ENCODE results near the gene FAM124B.

FAM124B gene

DNA sequence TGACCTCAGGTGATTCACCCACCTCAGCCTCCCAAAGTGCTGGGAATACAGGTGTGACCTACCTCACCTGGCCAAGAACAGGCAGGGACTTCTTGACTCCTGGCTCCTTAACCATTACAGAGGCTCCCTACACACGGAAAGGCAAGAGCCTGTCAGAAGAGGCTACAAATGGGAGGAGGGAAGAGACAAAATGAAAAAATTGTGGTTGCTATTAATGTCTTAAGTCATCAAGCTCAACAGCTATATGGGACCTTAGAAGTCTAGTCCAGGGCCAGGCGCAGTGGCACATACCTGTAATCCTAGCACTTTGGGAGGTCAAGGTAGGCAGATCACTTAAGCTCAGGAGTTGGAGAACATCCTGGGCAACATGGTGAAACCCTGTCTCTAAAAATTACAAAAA is 11.5 kb upstream of the FAM124B start:
- no peak overlapping the region for H3K27ac ChIP-seq
- TF ChIP-seq, protein P1, sequence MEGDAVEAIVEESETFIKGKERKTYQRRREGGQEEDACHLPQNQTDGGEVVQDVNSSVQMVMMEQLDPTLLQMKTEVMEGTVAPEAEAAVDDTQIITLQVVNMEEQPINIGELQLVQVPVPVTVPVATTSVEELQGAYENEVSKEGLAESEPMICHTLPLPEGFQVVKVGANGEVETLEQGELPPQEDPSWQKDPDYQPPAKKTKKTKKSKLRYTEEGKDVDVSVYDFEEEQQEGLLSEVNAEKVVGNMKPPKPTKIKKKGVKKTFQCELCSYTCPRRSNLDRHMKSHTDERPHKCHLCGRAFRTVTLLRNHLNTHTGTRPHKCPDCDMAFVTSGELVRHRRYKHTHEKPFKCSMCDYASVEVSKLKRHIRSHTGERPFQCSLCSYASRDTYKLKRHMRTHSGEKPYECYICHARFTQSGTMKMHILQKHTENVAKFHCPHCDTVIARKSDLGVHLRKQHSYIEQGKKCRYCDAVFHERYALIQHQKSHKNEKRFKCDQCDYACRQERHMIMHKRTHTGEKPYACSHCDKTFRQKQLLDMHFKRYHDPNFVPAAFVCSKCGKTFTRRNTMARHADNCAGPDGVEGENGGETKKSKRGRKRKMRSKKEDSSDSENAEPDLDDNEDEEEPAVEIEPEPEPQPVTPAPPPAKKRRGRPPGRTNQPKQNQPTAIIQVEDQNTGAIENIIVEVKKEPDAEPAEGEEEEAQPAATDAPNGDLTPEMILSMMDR (IDR thresholded peaks at IDR 0.05): no peak
- TF ChIP-seq ZFX (IDR thresholded peaks at IDR 0.05; ENCODE audit: borderline replicate concordance): no peak

GRCh38 chr2:224412141-224413015 is 10.5 kb upstream of the FAM124B start:
- H3K27ac ChIP-seq: no peak overlapping the region
- no peak for TF ChIP-seq ZFX (IDR thresholded peaks at IDR 0.05; ENCODE audit: borderline replicate concordance)
- TF ChIP-seq, protein P1 (IDR thresholded peaks at IDR 0.05): no peak

- TF ChIP-seq ZFX (IDR thresholded peaks at IDR 0.05; ENCODE audit: borderline replicate concordance): no peak
- TF ChIP-seq, protein P1 (IDR thresholded peaks at IDR 0.05): no peak
These were observed 9.1 kb upstream of the FAM124B start for GRCh38 chr2:224410946-224411561.

GRCh38 chr2:224408676-224409075 is 6.8 kb upstream of the FAM124B start:
- no peak for TF ChIP-seq ZFX (IDR thresholded peaks at IDR 0.05; ENCODE audit: borderline replicate concordance)
- TF ChIP-seq, protein P1 (IDR thresholded peaks at IDR 0.05): no peak
- H3K27ac ChIP-seq: no peak overlapping the region

More at GRCh38 chr2:224410946-224411561, 9.1 kb upstream of the FAM124B start:
- no peak overlapping the region for H3K27ac ChIP-seq

GRCh38 chr2:224407241-224407701 is 5.4 kb upstream of the FAM124B start:
- no peak for TF ChIP-seq ZFX (IDR thresholded peaks at IDR 0.05; ENCODE audit: borderline replicate concordance)
- TF ChIP-seq, protein P1 (IDR thresholded peaks at IDR 0.05): no peak

DNA sequence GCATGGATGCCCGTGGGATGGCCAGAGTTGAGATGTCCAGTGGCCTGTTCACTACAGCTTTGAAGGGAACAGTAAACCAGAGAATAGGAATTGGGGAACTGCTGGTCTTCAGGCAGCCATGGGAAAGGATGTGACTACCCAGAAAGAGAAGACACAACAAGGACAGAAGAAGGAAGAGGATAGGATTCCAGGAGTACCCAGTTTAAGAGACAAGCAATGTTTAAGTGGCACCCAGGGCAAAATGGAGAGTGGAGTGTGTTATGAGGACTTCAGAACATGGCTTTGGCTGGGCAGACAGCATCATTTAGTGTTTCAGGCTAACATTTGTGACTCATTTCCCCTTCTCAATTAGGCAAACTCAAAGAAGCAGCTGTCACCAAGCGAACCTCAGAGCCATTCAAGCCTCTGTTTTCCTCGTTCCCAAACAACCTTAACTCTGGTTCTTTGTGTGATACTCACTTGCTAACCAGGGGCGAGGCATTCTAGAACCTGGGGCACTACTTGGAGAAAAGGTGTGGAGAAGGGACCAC is 4.0 kb upstream of the FAM124B start:
- no peak overlapping the region for H3K27ac ChIP-seq
- TF ChIP-seq ZFX (IDR thresholded peaks at IDR 0.05; ENCODE audit: borderline replicate concordance): no peak
- TF ChIP-seq, protein P1 (IDR thresholded peaks at IDR 0.05): no peak

More at GRCh38 chr2:224407241-224407701, 5.4 kb upstream of the FAM124B start:
- H3K27ac ChIP-seq: no peak overlapping the region

All from 22Rv1 (cell line).